Bronchial epithelial cell (primary cell): ENCODE measurements around the gene GRM8. TPM values are rescaled to one million over a fixed set of nuclear protein-coding genes. Genes with fewer than 3 reads are reported as not detected.
A peak's percentile ranks its signal among the peaks of the same experiment; 100 is the strongest.

Experiments
- DNase-seq: peaks from one replicate; pipeline ENCODE4 v3.0.0-alpha.2; 2010; ENCODE audit warnings: low read depth
- FAIRE-seq: peaks from 2 replicates; lab custom pipeline; 2011; peaks lifted over from hg19 to GRCh38; lab: Jason Lieb, UNC
- H3K27me3 ChIP-seq: 2 replicates; pipeline ENCODE4 v1.5.1; 2011; ENCODE audit warnings: low read length; ENCODE audit not compliant: control insufficient read depth, insufficient read depth
- H3K36me3 ChIP-seq: 2 replicates; pipeline ENCODE4 v1.5.1; 2011; ENCODE audit warnings: low read length; ENCODE audit not compliant: control insufficient read depth, insufficient read depth
- H3K4me3 ChIP-seq: 2 replicates; pipeline ENCODE4 v1.5.1; 2011; ENCODE audit warnings: mild to moderate bottlenecking, low read depth, low read length, control low read depth
- CTCF ChIP-seq: IDR thresholded peaks from 2 replicates; pipeline ENCODE4 v1.5.1; 2011; ENCODE audit warnings: mild to moderate bottlenecking, moderate library complexity, low read length, control low read depth, inconsistent platforms; ENCODE audit not compliant: insufficient read depth, severe bottlenecking
- total RNA-seq: library from RNA; depleted of rRNA; stranded (reverse); fragments of >200 nt; gene quantifications from 2 replicates; pipeline ENCODE4 v1.2.1, GENCODE V29; 2014

The GRM8 gene
- total RNA-seq, 1 donor from 2014 or later, result not detected

- no peak for DNase-seq
- Histone ChIP-seq H3K36me3 (no peaks in the 10 kb centered on the region), H3K27me3 (no peaks in the 10 kb centered on the region), H3K4me3 (no peak overlapping the region)
- no peak for TF ChIP-seq CTCF
- no peak for FAIRE-seq
Measured at GRCh38 chr7:127226685-127227374, 25.9 kb downstream of the GRM8 start.

- FAIRE-seq (no peak), DNase-seq (peak; percentile 25)
- TF ChIP-seq CTCF, result no peak
- H3K27me3 ChIP-seq, result no peaks in the 10 kb centered on the region
- H3K4me3 ChIP-seq, result no peak overlapping the region
- H3K36me3 ChIP-seq, result no peaks in the 10 kb centered on the region
Measured at GRCh38 chr7:127221731-127222130, 31.0 kb downstream of the GRM8 start.

GRCh38 chr7:127214956-127215718, 37.6 kb downstream of the GRM8 start:
- DNase-seq, result no peak
- FAIRE-seq, result no peak

GRCh38 chr7:127209886-127210285, 42.9 kb downstream of the GRM8 start:
- no peaks in the 10 kb centered on the region for H3K27me3 ChIP-seq
- H3K36me3 ChIP-seq, result no peaks in the 10 kb centered on the region
- H3K4me3 ChIP-seq, result no peak overlapping the region
- no peak for TF ChIP-seq CTCF
- DNase-seq (no peak), FAIRE-seq (no peak)

More at GRCh38 chr7:127214956-127215718, 37.6 kb downstream of the GRM8 start:
- H3K4me3 ChIP-seq, result no peak overlapping the region
- no peaks in the 10 kb centered on the region for H3K36me3 ChIP-seq
- no peaks in the 10 kb centered on the region for H3K27me3 ChIP-seq
- TF ChIP-seq CTCF, result no peak

GRCh38 chr7:127208860-127209259, 43.9 kb downstream of the GRM8 start:
- no peak overlapping the region for H3K4me3 ChIP-seq
- DNase-seq (no peak), FAIRE-seq (no peak)
- no peaks in the 10 kb centered on the region for H3K27me3 ChIP-seq
- no peak for TF ChIP-seq CTCF
- no peaks in the 10 kb centered on the region for H3K36me3 ChIP-seq
